Mucosa of descending colon (tissue), 3 donors: Measurements from ENCODE around the gene CHCHD10. TPM values are rescaled to one million over a fixed set of nuclear protein-coding genes. Genes with fewer than 3 reads are reported as not detected.
A peak's percentile ranks its signal among the peaks of the same experiment; 100 is the strongest.

ENCODE experiments used
- ATAC-seq: fragments of 200-7000 bp; cut with Tn5 transposase; one replicate; pipeline ENCODE4 v1.9.1; 2020; ENCODE audit warnings: mild to moderate bottlenecking, moderate library complexity
- DNase-seq, 3 donors: peaks; one replicate each; pipeline ENCODE4 v3.0.0-alpha.2; 2020
- H3K36me3 ChIP-seq: fragments of 200-600 bp; one replicate; pipeline ENCODE4 v1.8.0; 2021; ENCODE audit warnings: low read depth, mild to moderate bottlenecking
- H3K4me1 ChIP-seq: fragments of 200-600 bp; one replicate; pipeline ENCODE4 v1.8.0; 2021; ENCODE audit warnings: low read depth, mild to moderate bottlenecking
- H3K4me3 ChIP-seq: fragments of 200-600 bp; one replicate; pipeline ENCODE4 v1.8.0; 2021; ENCODE audit warnings: mild to moderate bottlenecking
- H3K9me3 ChIP-seq: fragments of 200-600 bp; one replicate; pipeline ENCODE4 v1.8.0; 2021; ENCODE audit warnings: mild to moderate bottlenecking
- CTCF ChIP-seq: fragments of 200-600 bp; IDR thresholded peaks from one replicate; pipeline ENCODE4 v1.8.0; 2022; ENCODE audit warnings: antibody characterized with exemption, mild to moderate bottlenecking
- intact Hi-C, 2 donors: fragments of 100-400 bp; cut with DNase I in 1 of 2; cut with micrococcal nuclease in 1 of 2; formaldehyde crosslinking; loops; one replicate each; pipeline versions ENCODE4 v1.11.0 to v1.11.1; 2022; cut with DNase I, micrococcal nuclease
- total RNA-seq, 3 donors: library from RNA; stranded (reverse); fragmentation: NEBNext Ultra II Directional in 2 of 3; extraction: Animal tissue kit (Norgen Biotek cat#: 25700) in 2 of 3; gene quantifications; one replicate each; pipeline versions ENCODE4 v1.2.1 to v1.2.4, GENCODE V29; 2021 to 2023
- donor health status: DM: no; HTN: no; CAD: no; lungs with moderate emphysema.
- donor health status: DM: no; HTN: no; CAD: no.
- donor health status: DM: no; HTN: yes; CAD: no.

Gene CHCHD10
- total RNA-seq, 3 donors from 2014 or later: 279 to 464 (median 462) TPM

- H3K4me1 ChIP-seq: peaks cover 13% of the 10 kb centered on the region
- H3K9me3 ChIP-seq: no peaks in the 10 kb centered on the region
These were observed 23.3 kb upstream of the CHCHD10 start for GRCh38 chr22:23790819-23791737.

GRCh38 chr22:23789638-23790037 is 21.9 kb upstream of the CHCHD10 start:
- ATAC-seq: no peak
- intact Hi-C loops: no loop called here
- peak in 1 of 3 donors; percentile 6 for DNase-seq
- no peak overlapping the region for H3K4me3 ChIP-seq
- TF ChIP-seq CTCF: no peak
- H3K9me3 ChIP-seq: no peaks in the 10 kb centered on the region
- H3K36me3 ChIP-seq: no peaks in the 10 kb centered on the region
- peaks cover 15% of the 10 kb centered on the region for H3K4me1 ChIP-seq

More at GRCh38 chr22:23790819-23791737, 23.3 kb upstream of the CHCHD10 start:
- H3K36me3 ChIP-seq: peaks cover 5% of the 10 kb centered on the region
- ATAC-seq: no peak
- TF ChIP-seq CTCF: no peak
- intact Hi-C loops: no loop called here
- H3K4me3 ChIP-seq: no peak overlapping the region
- DNase-seq: peak in 2 of 3 donors; percentile 7 to 34

GRCh38 chr22:23789121-23789520 is 21.3 kb upstream of the CHCHD10 start:
- intact Hi-C loops: no loop called here
- H3K36me3 ChIP-seq: no peaks in the 10 kb centered on the region
- ATAC-seq (no peak), DNase-seq (no peak)
- no peak for TF ChIP-seq CTCF
- H3K4me1 ChIP-seq: peaks cover 21% of the 10 kb centered on the region
- no peak overlapping the region for H3K4me3 ChIP-seq
- no peaks in the 10 kb centered on the region for H3K9me3 ChIP-seq

GRCh38 chr22:23787910-23788309 is 20.1 kb upstream of the CHCHD10 start:
- Histone ChIP-seq H3K4me3 (no peak overlapping the region), H3K36me3 (no peaks in the 10 kb centered on the region), H3K9me3 (no peaks in the 10 kb centered on the region), H3K4me1 (peaks cover 30% of the 10 kb centered on the region)
- intact Hi-C loops: no loop called here
- no peak for TF ChIP-seq CTCF
- ATAC-seq (no peak), DNase-seq (peak in 2 of 3 donors; percentile 9 to 22)

- no peak for DNase-seq
- H3K9me3 ChIP-seq: no peaks in the 10 kb centered on the region
- no peaks in the 10 kb centered on the region for H3K36me3 ChIP-seq
- ATAC-seq: peak; percentile 0
- peak overlapping the region; percentile 86 for H3K4me3 ChIP-seq
- intact Hi-C loops: no loop called here
- H3K4me1 ChIP-seq: peaks cover 30% of the 10 kb centered on the region
- no peak for TF ChIP-seq CTCF
These were observed 19.8 kb upstream of the CHCHD10 start for GRCh38 chr22:23787600-23787896.
